WERI-Rb-1 (cell line): ENCODE results near the gene ABI3BP.

Experiments
- DNase-seq: peaks from one replicate; pipeline ENCODE4 v3.0.0-alpha.2; 2020
- H3K27ac ChIP-seq: fragments of 250-450 bp; sonication (Bioruptor Pico); 2 replicates; pipeline ENCODE4 v1.5.1; 2020; ENCODE audit warnings: mild to moderate bottlenecking, moderate library complexity
- H3K27me3 ChIP-seq: fragments of 250-450 bp; sonication (Bioruptor Pico); 2 replicates; pipeline ENCODE4 v1.5.1; 2021; ENCODE audit warnings: mild to moderate bottlenecking, low read depth, moderate library complexity; ENCODE audit not compliant: insufficient read depth, severe bottlenecking
- H3K36me3 ChIP-seq: fragments of 250-450 bp; sonication (Bioruptor Pico); 2 replicates; pipeline ENCODE4 v1.5.1; 2020; ENCODE audit warnings: mild to moderate bottlenecking, moderate library complexity
- H3K4me3 ChIP-seq: 2 replicates; pipeline ENCODE4 v1.5.1; 2011; ENCODE audit warnings: low read depth, mild to moderate bottlenecking, control low read depth, low read length
- H3K9me3 ChIP-seq: fragments of 250-450 bp; sonication (Bioruptor Pico); 2 replicates; pipeline ENCODE4 v1.5.1; 2021; ENCODE audit warnings: mild to moderate bottlenecking, moderate library complexity; ENCODE audit not compliant: severe bottlenecking
- TF ChIP-seq, protein P1 (sequence below): IDR thresholded peaks from 2 replicates; pipeline ENCODE4 v1.5.1; 2011; ENCODE audit warnings: low read depth, mild to moderate bottlenecking, control low read depth, inconsistent platforms, low read length

The ABI3BP gene, protein sequence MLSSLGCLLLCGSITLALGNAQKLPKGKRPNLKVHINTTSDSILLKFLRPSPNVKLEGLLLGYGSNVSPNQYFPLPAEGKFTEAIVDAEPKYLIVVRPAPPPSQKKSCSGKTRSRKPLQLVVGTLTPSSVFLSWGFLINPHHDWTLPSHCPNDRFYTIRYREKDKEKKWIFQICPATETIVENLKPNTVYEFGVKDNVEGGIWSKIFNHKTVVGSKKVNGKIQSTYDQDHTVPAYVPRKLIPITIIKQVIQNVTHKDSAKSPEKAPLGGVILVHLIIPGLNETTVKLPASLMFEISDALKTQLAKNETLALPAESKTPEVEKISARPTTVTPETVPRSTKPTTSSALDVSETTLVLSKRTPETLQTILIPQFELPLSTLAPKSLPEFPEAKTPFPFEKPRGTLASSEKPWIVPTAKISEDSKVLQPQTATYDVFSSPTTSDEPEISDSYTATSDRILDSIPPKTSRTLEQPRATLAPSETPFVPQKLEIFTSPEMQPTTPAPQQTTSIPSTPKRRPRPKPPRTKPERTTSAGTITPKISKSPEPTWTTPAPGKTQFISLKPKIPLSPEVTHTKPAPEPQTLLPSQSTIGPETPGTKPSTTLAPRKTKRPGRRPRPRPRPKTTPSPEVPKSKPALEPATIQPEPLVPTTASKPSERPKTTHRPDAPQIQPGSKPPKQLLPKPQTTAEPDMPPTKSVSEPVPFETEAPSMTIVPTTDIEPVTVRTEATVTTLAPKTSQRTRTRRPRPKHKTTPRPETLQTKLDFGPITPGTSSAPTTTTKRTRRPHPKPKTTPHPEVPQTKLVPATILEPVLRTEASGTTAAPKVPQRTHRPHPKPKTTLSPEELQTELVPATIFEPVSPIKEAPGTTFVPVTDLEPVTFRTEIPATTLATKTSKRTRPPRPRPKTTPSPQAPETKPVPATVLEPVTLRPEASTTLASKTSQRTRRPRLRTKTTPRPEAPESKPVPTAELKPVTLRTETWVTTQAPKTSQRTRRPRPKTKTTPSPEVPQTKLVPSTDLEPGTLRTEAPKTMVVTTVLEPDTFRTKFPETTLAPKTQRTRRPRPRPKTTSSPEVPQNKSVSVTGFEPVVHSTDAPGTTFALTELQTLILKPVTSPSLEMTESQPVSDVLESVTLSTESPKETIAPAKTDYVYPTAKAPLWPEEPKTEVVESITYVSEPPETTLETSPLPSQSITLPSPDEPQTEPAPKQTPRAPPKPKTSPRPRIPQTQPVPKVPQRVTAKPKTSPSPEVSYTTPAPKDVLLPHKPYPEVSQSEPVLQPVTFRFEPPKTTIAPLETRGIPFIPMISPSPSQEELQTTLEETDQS (N-terminal part only)

GRCh38 chr3:100993309-100993708 lies at the start of gene ABI3BP:
TSS of gene ABI3BP (minus strand) at chr3:100993421. CDS start at chr3:100993384, 37 bp downstream.
- TF ChIP-seq, protein P1, sequence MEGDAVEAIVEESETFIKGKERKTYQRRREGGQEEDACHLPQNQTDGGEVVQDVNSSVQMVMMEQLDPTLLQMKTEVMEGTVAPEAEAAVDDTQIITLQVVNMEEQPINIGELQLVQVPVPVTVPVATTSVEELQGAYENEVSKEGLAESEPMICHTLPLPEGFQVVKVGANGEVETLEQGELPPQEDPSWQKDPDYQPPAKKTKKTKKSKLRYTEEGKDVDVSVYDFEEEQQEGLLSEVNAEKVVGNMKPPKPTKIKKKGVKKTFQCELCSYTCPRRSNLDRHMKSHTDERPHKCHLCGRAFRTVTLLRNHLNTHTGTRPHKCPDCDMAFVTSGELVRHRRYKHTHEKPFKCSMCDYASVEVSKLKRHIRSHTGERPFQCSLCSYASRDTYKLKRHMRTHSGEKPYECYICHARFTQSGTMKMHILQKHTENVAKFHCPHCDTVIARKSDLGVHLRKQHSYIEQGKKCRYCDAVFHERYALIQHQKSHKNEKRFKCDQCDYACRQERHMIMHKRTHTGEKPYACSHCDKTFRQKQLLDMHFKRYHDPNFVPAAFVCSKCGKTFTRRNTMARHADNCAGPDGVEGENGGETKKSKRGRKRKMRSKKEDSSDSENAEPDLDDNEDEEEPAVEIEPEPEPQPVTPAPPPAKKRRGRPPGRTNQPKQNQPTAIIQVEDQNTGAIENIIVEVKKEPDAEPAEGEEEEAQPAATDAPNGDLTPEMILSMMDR = no peak
- H3K27me3 ChIP-seq = no peaks in the 10 kb centered on the region
- no peaks in the 10 kb centered on the region for H3K36me3 ChIP-seq
- no peaks in the 10 kb centered on the region for H3K9me3 ChIP-seq
- no peak within 1 kb of the TSS for H3K4me3 ChIP-seq
- no peak within 1 kb of the TSS for H3K27ac ChIP-seq
- peak; percentile 10 for DNase-seq

DNA sequence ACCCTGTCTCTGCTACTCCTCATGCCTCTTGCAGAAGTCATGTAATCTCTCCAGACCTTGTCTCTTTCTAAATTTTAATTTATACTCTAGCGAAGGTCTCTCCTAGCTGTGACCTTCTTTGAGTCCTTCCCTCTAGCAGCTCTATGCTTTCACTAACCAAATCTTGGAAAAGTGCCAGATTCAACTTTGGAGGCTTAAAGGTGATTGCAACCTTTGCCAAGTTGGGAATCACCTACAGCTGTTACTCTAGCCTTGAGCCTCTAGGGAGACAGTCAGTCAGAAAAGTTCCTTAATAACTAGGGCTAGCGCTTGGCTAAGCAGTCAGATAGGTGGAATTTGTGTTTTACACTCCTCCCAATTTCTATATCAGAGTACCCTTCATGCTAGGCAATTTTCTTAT lies 46.1 kb upstream of the ABI3BP start:
- TF ChIP-seq, protein P1 = no peak
- Histone ChIP-seq H3K27ac (no peak overlapping the region), H3K27me3 (no peaks in the 10 kb centered on the region), H3K36me3 (no peaks in the 10 kb centered on the region), H3K4me3 (no peak overlapping the region), H3K9me3 (no peaks in the 10 kb centered on the region)
- no peak for DNase-seq

GRCh38 chr3:101038880-101039279 lies 45.7 kb upstream of the ABI3BP start:
- H3K4me3 ChIP-seq = no peak overlapping the region
- no peak for DNase-seq
- no peaks in the 10 kb centered on the region for H3K9me3 ChIP-seq
- H3K27ac ChIP-seq = no peak overlapping the region
- H3K36me3 ChIP-seq = no peaks in the 10 kb centered on the region
- H3K27me3 ChIP-seq = no peaks in the 10 kb centered on the region
- TF ChIP-seq, protein P1 = no peak

DNA sequence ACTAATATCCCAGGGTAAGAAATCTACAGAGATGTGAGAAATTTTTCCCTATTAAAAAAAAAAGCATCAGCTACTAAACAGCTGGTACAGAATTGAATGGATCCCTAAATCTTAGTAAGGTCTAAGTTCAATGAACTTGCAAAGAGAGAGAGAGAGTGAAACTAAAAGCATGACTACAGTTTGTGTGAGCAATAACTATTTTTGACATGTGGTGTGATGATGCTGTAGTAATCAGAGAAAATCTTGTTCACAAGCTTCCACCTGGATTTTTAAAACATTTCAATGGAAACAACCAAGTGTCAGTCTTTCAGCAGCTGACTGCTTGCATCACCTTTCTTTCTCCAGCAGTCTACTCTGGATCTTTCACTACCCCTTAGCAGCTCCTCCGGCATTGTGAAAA lies 45.2 kb upstream of the ABI3BP start:
- H3K9me3 ChIP-seq = no peaks in the 10 kb centered on the region
- H3K27me3 ChIP-seq = no peaks in the 10 kb centered on the region
- H3K4me3 ChIP-seq = no peak overlapping the region
- TF ChIP-seq, protein P1 = no peak
- no peaks in the 10 kb centered on the region for H3K36me3 ChIP-seq
- no peak for DNase-seq
- H3K27ac ChIP-seq = no peak overlapping the region

- no peaks in the 10 kb centered on the region for H3K27me3 ChIP-seq
- H3K9me3 ChIP-seq = no peaks in the 10 kb centered on the region
- TF ChIP-seq, protein P1 = no peak
- no peak overlapping the region for H3K27ac ChIP-seq
- no peak for DNase-seq
- H3K4me3 ChIP-seq = no peak overlapping the region
- no peaks in the 10 kb centered on the region for H3K36me3 ChIP-seq
Observed at GRCh38 chr3:101037613-101038012, 44.4 kb upstream of the ABI3BP start.
